ENCODE data around the gene SLC2A4RG.

The SLC2A4RG gene

DNA sequence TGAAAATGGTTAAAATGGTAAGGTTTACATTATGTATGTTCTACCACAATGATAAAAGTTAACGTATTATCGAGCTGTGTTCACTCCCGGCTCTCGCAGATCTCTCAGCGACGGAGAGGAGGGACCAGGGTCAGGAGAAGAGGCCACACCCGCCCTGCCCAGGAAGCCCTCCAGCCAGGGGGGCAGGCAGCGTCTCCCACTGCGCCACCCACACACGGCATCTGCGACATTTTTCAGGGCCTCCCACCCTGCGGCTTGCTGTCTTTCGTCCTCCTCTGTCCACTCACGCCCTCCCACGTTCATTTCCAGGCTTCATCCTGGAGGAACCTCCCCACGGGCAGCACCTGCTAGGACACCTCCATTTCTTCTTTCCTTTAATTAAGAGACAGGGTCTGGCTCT lies 48.2 kb downstream of the SLC2A4RG start:
- CTCF ChIA-PET: interaction anchor here (0.7 to 2.4 kb wide), 2 partner anchors 12 to 186 kb away, joined by 3 to 12 read pairs; no protein-coding TSS in a partner anchor
- TF ChIP-seq, protein P1, sequence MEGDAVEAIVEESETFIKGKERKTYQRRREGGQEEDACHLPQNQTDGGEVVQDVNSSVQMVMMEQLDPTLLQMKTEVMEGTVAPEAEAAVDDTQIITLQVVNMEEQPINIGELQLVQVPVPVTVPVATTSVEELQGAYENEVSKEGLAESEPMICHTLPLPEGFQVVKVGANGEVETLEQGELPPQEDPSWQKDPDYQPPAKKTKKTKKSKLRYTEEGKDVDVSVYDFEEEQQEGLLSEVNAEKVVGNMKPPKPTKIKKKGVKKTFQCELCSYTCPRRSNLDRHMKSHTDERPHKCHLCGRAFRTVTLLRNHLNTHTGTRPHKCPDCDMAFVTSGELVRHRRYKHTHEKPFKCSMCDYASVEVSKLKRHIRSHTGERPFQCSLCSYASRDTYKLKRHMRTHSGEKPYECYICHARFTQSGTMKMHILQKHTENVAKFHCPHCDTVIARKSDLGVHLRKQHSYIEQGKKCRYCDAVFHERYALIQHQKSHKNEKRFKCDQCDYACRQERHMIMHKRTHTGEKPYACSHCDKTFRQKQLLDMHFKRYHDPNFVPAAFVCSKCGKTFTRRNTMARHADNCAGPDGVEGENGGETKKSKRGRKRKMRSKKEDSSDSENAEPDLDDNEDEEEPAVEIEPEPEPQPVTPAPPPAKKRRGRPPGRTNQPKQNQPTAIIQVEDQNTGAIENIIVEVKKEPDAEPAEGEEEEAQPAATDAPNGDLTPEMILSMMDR (conservative IDR thresholded peaks at IDR 0.05; ENCODE audit: low read depth): no peak
- DNase-seq (ENCODE audit: low spot score): no peak
- POLR2A ChIA-PET (ENCODE audit: low non-redundant PET): no interaction called here
- no peak overlapping the region for H3K27ac ChIP-seq

DNA sequence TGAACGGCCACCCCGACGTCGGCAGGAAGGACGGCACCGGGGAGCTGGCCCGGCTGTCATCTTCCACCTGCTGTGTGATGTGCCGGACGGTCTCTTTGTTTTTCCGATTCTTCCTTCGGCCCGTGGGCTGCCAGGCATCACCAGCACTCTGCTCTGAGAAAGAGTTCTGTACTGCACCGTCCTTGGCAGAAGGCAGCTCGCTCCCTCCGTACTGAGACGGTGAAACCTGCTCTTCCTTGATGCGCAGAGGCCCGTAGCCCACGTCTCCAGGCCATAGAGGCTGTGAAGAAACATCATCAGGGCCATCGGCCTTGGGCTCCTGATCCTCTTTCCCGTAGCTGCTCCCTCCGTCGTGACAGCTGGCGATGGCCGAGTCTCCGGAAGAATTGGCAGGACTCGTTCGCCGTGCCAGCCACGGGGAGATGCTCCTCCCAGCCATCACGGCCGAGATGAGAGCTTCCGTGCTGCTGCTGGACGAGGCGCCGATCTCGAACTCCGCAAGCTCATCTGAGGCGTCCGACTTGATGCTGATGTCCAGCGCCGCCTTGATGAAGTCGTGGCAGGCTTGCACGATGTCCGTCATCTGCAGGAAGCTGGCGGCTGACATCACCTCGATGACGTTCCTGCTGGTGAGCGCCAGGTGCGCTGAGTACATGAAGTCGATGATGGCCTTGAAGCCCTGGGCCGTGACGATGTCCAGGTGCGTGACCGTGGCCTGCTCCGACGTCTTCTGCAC lies 50.4 kb downstream of the SLC2A4RG start:
- POLR2A ChIA-PET (ENCODE audit: low non-redundant PET): interaction anchor here (0.5 kb wide), 1 partner anchor 10 kb away, joined by 3 read pairs; no protein-coding TSS in a partner anchor
- CTCF ChIA-PET: interaction anchor here (1.0 to 1.4 kb wide), 2 partner anchors 83 to 184 kb away, joined by 4 read pairs; no protein-coding TSS in a partner anchor

DNA sequence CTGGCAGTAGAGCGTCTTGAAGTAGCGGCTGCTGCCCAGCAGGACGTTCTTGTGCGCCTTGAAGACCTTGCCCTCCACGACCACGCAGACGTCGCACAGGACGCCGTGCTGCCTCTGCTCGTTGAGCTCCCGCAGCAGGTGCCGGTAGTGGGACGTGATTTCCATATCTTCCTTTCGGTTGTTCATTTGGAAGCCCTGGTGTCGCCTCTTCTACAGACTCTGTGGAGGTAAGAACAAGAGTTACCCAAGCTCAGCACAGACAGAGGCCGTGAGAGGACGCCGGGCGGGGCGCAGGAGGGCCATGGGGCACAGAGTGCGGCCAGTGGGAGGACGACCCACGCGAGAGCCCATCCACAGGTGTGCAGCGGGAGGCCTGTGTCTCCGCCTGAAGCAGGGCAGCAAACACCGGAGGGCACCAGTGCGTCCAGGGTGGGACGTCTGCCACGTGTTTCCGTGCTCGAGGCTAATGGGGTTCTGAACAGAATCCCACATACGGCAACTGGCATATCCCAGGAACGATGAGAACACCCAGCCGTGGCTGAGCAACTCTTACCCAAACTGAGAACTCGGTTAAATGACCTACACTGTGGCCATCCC lies 51.1 kb downstream of the SLC2A4RG start:
- CTCF ChIA-PET: no interaction called here
- no peak for DNase-seq (ENCODE audit: low spot score)
- TF ChIP-seq, protein P1 (conservative IDR thresholded peaks at IDR 0.05; ENCODE audit: low read depth): no peak
- POLR2A ChIA-PET (ENCODE audit: low non-redundant PET): interaction anchor here (0.5 kb wide), 1 partner anchor 10 kb away, joined by 3 read pairs; no protein-coding TSS in a partner anchor
- no peak overlapping the region for H3K27ac ChIP-seq

More for the DNA sequence above, 50.4 kb downstream of the SLC2A4RG start:
- TF ChIP-seq, protein P1 (conservative IDR thresholded peaks at IDR 0.05; ENCODE audit: low read depth): no peak
- DNase-seq (ENCODE audit: low spot score): no peak
- H3K27ac ChIP-seq: no peak overlapping the region

DNA sequence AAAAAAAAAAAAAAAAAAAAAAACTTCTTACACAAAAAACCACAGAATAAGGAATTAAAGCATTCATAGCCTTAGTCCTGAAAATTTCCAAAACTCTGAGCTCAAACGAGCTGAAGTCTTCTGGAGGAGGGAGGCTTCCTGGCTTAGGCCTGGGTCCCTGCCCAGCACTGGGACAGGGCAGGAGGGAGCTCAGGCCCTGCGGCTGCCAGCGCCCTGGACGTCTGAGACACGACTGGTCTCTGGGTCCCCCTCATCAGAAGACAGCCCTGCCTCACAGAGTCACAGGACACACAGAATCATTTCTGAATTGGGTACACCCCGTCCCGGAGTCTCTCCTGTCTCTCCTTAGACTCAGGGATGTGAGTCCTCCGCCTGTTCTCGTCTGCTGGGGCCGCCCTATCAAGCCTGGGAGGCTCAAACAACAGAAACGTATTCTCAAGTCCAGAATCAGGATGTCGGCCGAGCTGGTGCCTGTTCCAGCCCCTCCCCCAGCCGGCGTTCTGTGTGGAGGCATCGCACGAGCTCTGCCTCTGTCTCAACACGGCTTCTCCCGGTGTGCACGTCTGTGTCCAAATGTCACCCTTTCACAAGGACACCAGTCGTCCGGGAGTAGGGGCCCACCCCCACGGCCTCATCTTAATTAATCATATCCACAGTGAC lies 52.1 kb downstream of the SLC2A4RG start:
- ChIA-PET POLR2A (ENCODE audit: low non-redundant PET) (no interaction called here), CTCF (interaction anchor here (0.6 to 1.1 kb wide), 3 partner anchors 12 to 589 kb away, joined by 3 read pairs; no protein-coding TSS in a partner anchor)
- TF ChIP-seq, protein P1 (conservative IDR thresholded peaks at IDR 0.05; ENCODE audit: low read depth): no peak
- H3K27ac ChIP-seq: no peak overlapping the region
- DNase-seq (ENCODE audit: low spot score): no peak

DNA sequence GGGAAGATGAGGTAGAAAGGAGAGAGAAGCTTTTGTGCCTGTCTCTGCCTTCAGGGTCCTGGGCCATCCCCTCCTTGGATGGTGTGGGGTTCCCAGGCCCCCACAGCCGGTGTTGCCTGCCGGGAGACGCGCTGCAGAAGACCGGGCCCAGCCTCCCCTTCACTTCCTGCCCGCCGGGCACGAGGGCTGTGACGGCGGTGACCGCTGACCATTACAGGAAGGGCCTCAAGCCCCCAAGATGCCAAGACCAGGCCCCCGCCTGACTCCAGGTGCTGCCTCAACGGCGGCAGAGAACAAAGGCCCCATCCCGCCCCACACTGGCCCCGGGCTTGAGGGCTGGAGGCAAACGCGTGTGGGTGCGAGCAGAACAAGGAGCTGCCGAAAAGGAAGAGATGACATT lies 53.3 kb downstream of the SLC2A4RG start:
- H3K27ac ChIP-seq: no peak overlapping the region
- TF ChIP-seq, protein P1 (conservative IDR thresholded peaks at IDR 0.05; ENCODE audit: low read depth): no peak
- ChIA-PET CTCF (no interaction called here), POLR2A (ENCODE audit: low non-redundant PET) (no interaction called here)
- no peak for DNase-seq (ENCODE audit: low spot score)

All from RWPE1 (cell line).